Activated CD4-positive, alpha-beta T cell treated with anti-CD3 and anti-CD28 coated beads, Interleukin-2, amount 50 U/mL, for 4 hours (primary cell): Measurements from ENCODE around the gene CARD9.
"Not testable (repeated sequence)": the region's sequence is repeated elsewhere in the genome, so short reads cannot be mapped to it uniquely, and the experiment has no call there.

ENCODE experiments used
- DNase-seq, 2 experiments: peaks; one replicate each; pipeline ENCODE4 v3.0.0-alpha.2; 2020

The CARD9 gene, protein sequence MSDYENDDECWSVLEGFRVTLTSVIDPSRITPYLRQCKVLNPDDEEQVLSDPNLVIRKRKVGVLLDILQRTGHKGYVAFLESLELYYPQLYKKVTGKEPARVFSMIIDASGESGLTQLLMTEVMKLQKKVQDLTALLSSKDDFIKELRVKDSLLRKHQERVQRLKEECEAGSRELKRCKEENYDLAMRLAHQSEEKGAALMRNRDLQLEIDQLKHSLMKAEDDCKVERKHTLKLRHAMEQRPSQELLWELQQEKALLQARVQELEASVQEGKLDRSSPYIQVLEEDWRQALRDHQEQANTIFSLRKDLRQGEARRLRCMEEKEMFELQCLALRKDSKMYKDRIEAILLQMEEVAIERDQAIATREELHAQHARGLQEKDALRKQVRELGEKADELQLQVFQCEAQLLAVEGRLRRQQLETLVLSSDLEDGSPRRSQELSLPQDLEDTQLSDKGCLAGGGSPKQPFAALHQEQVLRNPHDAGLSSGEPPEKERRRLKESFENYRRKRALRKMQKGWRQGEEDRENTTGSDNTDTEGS

DNA sequence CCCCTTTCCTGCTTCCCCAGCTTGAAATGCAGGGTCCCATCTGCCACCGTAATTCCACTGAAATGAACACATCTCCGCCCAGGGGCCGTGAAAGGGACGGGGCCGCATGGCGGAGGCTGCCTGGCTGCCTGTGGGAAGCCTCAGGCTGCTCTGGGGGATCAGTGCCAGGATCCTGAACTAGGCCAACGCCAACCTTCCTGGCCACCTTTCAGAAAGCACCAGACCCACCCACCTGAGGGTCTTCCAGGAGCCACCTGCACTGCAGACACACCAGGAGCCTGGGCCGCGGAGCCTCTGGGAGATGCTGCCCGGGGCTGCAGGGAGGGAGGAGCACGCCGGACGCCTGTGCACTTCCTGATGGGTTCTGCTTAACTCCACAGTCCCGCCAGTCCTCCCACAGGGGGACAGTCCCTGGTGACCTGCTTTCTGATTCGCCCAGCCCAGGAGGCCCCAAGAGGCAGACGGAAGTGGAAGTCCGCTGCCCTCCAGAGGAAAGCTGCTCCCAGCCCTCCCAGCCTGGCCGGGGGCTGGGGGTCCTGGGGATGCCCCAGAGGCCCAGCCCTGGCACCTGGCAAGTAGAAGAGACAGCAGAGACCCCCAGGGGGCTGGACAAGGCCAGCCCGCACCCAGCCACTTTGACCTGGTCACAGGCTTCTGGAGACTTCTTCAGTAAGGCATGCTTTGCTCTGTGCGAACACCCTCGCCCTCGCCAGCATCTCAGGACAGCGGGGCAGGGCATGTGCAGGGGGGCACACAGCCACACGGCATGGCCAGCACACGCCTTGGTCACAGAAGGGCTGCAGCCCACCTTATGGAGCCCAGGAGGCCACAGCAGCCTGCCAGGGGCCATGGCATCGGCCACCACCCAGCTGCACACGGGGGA is at the start of gene CARD9:
Gene CARD9 (minus strand): TSS at position 370 of the 883 bp plus-strand sequence. CDS start 1,591 bp downstream, outside the sequence.
- DNase-seq = no peak

DNA sequence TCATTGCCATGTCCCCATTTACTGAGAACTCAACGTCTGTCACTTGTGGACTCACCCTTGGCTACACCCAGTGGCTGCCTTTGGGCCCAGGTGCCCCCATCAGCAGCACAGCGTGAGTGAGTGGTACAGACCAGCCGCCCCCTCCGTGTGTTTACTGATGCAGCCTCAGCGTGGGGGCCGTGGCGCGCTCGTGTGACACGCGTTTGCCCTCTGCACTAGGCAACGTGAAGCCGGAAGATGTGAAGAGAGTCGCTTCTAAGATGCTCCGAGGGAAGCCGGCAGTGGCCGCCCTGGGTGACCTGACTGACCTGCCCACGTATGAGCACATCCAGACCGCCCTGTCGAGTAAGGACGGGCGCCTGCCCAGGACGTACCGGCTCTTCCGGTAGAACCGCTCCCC is 49.4 kb upstream of the CARD9 start:
- DNase-seq = no peak

DNA sequence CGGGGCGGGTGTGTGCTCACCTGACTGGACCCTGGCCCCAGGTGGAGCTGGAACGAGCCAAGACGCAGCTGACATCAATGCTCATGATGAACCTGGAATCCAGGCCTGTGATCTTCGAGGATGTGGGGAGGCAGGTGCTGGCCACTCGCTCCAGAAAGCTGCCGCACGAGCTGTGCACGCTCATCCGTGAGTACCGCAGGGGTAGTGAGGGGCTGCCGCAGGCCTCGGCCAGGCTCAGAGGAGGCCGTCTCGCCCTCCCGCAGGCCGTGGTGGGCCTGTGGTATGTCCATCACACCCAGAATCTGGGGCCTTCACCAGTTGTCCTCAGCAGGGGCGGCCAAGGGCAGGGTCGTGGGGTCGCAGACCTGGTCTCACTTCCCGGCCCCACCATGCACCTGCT is 48.3 kb upstream of the CARD9 start:
- DNase-seq = no peak

DNA sequence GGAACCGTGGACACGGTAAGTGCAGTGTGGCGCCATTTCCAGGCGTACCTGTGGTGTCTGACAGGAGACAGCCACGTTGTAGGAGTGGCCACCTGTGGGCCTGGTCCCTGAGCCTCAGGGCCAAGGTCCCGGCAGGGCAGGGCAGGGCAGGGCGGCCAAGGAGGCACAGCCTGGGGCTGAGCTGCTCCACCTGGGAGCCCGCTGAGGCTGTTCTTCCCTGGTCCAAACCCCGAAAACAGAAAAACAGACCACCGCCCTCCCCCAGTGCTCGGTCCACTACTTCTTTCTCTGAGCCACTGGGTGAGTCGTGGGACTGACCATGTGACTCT is 45.6 kb upstream of the CARD9 start:
- DNase-seq = no peak

DNA sequence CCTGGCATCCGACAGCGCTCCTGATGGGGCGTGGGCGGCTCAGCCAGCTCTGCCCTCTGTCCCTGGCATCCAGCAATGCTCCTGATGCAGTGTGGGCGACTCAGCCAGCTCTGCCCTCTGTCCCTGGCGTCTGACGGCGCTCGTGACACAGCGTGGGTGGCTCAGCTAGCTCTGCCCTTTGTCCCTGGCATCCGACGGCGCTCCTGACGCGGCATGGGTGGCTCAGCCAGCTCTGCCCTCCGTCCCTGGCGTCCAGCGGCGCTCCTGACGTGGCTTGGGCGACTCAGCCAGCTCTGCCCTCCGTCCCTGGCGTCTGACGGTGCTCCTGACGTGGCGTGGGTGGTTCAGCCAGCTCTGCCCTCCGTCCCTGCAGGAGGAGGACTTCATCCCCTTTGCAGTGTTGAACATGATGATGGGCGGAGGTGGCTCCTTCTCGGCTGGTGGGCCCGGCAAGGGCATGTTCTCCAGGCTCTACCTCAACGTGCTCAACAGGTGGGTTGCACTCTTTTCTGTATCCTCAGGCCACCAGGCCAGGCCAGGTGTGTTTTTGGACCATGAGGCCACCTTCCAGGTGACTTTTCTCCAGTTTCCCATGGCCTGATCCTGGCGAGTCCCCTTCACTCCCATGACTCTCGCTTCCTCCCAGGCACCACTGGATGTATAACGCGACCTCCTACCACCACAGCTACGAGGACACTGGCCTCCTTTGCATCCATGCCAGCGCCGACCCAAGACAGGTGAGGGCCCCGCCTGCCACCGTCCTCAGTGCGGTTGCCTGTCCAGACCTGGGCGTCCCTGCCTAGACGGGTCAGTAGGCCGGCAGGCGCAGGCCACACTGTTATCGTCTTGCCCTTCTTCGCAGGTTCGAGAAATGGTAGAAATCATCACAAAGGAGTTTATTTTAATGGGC is 45.0 kb upstream of the CARD9 start:
- DNase-seq = no peak

DNA sequence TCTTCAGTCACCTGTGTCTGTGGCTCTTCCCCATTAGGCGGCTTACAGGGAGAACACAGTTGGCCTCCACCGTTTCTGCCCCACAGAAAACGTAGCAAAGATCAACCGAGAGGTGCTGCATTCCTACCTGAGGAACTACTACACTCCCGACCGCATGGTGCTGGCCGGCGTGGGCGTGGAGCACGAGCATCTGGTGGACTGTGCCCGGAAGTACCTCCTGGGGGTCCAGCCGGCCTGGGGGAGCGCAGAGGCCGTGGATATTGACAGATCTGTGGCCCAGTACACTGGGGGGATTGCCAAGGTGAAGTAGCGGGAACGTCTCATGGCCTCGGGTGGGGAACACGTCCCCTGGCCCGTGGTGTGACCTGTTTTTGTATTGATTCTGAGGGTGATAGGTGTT is 43.4 kb upstream of the CARD9 start:
- no peak for DNase-seq

DNA sequence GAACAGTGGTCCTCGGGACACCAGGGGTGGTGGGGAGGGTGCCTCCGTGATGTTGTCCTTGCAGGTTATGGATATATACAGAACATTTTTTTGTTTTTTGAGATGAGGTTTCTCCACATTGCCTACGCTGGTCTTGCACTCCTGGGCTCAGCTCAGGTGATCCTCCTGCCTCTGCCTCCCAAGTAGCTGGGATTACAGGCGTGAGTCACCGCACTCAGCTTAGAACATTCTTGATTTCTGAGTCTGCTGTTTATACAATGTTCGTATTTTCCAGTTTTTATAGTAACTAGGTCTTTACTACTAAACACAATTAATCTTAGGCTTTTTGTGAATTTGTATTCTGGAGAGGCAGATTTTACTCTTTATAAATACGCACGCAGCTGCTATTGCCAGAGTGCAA is 43.0 kb upstream of the CARD9 start:
- no peak for DNase-seq

DNA sequence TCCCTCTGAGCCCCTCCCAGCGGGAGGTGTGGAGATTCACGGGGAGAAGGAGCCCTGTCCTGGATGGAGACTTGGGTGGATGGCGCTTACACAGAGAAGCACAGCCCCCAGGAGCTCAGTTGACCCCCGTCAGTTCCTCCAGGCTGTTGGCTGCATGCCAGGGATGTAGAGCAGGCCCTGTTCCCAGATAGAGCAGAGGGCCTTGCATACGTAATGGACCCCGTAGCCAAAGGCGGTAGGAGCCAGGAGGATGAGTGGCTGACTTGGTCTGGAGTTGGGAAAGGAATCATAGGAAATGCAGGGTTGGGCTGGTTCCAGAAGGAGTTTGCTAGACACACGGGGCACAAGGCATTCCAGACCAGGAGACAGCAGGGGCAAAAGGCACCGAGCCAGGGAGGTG is 39.5 kb upstream of the CARD9 start:
- DNase-seq = no peak

DNA sequence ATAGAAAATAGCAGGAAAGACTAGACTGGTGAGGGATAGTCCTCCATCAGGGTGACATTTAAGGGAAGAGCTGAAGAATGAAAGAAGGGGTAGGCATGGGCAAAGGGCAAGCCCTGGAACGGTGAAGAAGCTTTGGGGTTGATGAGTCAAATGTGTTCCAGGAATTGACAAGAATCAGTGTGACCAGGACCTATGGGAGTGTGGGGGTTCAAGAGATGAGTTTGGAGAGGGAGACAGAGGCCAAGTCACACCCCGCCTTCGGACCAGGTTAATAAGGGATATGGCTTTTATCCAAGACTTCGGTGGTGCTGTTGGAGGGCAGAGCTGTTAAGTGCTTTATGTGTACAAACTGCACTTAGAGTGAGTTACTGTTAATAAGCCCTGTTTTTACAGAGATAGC is 37.9 kb upstream of the CARD9 start:
- no peak for DNase-seq

DNA sequence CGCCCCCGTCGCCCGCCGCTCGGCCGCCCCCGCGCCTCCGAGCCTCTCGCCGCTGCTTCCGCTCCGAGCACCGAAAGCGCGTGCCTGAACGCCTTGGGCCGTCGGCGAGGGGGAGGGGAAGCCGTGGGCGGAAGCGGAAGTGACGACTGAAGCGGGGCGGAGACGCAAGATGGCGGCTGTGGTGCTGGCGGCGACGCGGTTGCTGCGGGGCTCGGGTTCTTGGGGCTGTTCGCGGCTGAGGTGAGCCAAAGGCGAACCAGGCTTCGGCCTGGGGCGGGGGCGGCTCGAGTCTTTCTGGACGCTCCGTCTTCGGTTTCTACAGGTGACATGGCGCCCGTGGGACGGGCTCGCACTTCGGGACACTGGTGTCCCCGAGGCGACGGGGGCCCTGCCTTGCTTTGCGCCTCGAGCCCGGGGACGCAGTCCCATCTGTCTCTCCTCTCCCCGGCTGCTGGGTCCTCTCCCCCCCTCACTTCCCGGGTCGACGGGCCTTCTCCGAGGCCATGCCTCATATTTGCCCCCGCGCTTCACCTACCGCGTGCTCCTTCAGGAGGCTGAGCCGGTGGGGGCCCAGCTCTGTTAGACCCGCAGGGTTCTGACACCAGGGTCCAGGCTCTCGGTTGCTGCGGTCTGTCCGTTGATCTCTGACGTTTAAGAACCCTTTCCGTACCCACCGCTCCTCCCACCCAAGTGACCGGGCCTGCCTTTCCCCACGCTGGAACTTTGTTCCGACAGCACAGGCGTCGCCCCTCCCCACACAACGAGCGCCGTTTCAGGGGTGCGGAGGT is 37.2 kb upstream of the CARD9 start, which contains the start of the genes ENTR1 and PMPCA:
Gene ENTR1 (minus strand): TSS at position 115 of the 788 bp plus-strand sequence. CDS start 217 bp downstream, outside the sequence.
Gene PMPCA (plus strand): TSS at position 159 of the 788 bp plus-strand sequence. CDS start 11 bp downstream, at position 170.
- peak; percentile 97 to 98 for DNase-seq

DNA sequence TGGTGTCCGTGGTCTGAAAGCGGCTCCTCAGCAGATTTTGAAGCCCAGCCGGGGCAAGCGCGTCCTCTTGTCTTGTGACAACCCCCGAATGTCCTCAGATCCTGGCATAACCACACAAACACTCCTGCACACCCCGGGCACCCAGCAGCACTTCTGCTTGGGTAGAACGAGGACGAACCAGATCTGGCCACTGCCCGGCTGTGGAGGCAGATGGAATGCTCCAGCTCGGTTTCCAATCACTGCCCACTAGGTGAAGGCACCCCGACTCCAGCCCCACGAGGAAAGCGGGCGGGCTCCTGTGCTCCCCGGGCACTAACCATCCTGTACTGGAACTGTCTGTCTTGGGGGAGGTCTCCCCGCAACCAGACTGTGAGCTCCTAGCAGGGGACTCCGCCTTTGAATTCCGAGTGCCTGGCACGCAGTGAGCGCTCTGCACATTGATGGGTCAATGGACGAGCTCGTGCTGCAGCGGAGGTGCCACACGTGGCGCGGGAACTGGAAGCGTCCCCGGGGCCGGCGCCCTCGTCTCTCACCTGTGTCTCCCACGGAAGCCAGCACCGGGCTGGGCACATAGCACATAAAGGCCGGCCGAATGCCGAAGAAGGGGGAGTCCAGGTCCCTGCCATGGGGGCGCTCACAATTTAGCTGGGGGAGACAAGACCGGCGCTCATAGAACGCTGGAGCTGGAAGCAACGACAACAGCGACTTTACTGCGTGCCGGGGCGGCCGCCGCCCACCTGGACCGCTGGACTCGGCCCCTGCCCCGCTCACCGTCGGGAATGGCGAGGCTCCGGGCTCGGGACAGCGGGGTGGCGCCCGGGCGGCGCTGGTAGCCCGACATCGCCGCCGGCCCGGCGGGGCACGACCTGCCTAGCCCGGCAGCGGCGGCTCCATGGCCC is 36.3 kb upstream of the CARD9 start:
- DNase-seq = peak; percentile 22 to 28

DNA sequence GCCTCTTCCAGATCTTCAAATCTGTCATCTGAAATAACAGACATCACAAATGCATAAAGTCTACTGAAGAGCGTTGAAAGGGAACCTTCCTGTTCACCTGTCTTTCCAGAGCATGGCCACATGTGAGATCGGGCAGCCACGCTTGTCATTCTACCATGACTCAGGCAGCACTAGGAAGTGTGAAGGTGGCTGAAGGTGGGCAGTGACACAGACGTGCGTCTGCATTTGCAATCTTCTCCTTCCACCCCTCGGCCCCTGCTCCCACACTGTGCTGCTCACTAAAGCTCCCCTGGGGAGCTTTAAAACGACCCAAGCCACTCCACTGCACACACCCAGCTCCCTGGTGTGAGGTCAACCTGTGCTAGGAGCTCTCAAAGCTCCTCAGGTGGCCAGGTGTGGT is 34.4 kb upstream of the CARD9 start:
- DNase-seq = no peak

DNA sequence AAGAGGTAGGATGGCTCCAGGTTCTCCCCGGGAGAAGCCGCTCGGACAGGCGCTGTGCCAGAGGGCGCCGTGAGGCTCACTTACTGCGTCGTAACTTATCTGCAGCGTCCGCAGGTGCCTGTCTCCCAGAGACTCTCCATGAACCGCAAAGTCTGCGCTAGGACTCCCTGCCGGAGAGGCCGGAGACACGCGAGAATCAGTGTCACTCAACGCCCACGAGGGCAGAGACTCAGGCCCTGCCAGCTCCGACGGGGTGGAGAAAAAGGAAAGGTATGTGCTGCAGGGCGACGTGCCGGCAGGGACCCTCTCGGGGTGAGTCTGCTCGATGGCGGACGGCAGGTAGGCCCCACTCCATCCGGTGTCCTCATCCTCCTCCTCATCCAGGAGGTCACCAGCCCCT is 33.6 kb upstream of the CARD9 start:
- not testable (repeated sequence) for DNase-seq

DNA sequence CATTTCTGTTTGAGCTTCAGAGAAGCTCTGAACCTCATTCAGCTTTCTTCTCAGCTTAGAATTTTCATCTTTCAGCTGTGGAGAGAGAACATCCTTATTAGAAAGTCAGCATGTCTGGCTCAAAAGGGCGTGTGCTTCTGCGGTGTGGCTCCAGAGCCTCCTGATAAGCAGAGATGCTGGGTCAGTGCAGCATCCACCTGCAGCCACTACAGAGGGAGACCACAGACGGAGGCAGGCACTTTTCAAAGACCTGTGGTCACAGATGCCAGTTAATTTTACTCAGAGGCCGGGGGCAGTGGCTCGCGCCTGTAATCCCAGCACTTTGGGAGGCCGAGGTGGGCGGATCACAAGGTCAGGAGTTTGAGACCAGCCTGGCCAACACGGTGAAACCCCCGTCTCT is 32.4 kb upstream of the CARD9 start:
- DNase-seq = not testable (repeated sequence)

DNA sequence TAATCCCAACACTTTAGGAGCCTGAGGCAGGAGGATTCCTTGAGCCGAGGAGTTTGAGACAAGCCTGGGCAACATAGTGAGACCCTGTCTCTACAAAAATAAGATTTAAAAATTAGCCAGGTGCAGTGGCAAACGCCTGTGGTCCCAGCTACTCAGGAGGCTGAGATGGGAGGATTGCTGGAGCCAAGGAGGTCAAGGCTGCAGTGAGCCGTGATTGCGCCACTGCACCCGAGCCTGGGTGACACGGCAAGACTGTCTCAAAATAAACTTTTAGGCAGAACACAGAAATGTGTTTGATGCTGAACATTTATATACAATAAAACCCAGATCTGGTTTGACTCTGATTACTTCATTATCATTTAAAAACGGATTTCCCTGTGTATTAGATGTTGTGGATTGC is 32.0 kb upstream of the CARD9 start:
- no peak for DNase-seq

DNA sequence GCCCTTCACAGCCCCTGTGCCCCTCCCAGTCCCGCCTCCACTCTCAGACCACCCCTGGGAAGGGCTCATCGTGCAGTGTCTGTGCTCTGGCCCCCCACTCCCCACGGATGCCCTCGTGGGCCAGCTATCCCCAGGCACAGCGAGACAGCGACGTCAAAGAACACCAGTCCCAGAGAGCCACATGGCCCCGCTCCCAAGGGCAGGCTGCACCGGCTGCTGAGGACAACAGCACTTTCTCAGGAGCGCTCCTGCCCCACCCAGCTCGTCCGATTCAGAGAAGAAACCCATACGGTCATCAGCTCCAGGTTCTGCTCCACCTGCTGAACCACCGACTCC is 31.3 kb upstream of the CARD9 start:
- no peak for DNase-seq

DNA sequence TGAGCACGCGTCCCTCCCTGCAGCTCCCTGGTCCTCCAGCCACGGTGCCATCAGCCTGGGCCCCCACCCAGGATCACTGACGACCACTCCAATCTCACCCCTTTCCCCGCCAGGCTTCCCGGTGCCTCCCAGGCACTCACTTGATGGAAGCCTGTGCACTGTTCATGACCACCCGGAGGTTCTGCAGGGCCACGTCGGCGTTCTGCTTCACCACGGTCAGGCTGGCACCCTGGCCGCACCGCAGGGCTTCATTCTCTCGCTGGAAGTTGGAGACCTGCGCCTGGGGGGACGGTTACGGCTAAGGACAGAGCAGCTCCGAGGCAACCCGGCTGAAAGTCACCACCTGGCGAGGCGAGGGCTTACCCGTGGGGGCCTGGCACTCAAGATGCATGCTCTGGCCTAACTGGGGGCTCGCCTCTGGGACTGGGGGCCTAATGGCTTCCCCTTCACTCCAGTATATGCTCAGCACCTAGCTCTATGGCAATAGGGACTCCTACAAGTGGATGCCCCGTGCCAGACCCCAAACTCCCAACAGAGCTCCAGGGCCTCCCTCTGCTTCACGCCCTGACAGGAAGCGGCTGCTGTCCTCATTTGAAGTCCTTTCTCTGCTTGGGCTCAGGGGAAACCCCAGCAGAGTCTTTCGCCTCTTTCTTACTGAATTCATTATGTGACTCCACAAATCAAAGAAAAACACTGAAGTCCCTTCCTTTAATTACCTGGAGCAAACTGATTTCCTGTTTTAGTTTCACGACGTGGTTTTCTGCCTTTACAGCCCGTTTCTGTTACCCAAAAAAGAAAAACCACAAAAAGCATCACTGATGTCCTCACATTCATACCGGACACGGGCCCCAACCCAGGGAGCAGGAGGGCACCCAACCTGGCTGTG is 30.7 kb upstream of the CARD9 start:
- no peak for DNase-seq

DNA sequence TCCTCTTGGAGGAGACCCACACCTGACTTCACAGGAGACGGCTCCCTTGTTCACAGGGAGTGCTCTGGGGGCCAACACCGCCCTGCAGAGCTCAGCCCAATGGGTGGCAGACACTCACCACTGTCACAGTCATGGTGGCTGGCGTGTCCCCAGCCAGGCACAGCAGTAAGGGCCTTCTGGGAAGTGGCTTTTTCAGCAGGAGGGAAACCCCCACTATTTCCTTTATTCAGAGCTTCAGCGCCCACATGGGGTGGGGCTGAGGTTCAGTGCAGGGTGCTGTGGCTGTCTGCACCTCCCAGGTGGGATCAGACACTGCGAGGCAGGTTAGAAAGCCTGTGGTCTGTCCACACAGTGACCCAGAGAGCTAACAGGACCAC is 30.1 kb upstream of the CARD9 start:
- DNase-seq = peak; percentile 71 to 78

DNA sequence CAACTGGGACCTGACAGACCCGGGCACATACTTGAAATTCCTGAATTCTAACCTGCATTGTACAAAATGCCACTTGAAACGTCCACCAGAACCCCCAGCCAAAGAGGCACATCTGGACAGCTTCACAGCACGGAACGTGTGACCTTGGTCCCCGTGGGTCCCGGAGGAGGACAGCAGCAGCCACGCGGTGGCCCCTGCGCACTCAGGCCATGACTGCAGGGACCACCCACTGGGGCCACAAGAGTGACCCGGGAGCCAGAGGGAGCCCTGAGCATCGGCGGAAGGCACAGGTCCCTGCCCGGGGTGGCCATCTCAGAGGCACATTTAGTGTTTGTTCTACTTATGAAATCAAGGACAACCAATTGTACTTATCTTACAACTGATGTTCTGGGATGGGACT is 28.6 kb upstream of the CARD9 start:
- no peak for DNase-seq
